ENCODE results near the gene PSAPL1.

DNA sequence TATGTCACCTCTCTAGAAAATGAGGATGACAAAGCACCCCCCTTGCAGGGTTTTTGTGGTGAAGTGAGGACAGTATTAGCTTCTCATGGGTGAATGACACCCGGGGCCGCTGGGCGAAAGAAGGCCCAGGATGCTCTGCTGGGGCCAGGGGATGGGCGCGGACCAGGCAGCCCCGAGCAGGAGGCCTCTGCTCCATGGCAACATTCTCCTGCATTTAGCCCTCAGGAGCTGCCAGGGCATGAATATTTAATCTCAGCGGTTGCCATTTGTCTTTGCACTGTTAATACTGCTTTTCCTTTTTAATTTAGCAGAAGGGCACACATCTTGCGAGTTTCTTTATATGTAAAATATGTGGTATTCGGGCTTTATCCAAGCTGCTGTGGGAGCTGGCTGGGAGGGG, 30.3 kb upstream of the PSAPL1 start:
- TF ChIP-seq POLR2A (IDR thresholded peaks at IDR 0.05; ENCODE audit: low read depth) (no peak), POLR2AphosphoS5 (IDR thresholded peaks at IDR 0.05) (no peak)
- TF ChIP-seq, protein P1, sequence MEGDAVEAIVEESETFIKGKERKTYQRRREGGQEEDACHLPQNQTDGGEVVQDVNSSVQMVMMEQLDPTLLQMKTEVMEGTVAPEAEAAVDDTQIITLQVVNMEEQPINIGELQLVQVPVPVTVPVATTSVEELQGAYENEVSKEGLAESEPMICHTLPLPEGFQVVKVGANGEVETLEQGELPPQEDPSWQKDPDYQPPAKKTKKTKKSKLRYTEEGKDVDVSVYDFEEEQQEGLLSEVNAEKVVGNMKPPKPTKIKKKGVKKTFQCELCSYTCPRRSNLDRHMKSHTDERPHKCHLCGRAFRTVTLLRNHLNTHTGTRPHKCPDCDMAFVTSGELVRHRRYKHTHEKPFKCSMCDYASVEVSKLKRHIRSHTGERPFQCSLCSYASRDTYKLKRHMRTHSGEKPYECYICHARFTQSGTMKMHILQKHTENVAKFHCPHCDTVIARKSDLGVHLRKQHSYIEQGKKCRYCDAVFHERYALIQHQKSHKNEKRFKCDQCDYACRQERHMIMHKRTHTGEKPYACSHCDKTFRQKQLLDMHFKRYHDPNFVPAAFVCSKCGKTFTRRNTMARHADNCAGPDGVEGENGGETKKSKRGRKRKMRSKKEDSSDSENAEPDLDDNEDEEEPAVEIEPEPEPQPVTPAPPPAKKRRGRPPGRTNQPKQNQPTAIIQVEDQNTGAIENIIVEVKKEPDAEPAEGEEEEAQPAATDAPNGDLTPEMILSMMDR (IDR thresholded peaks at IDR 0.05): no peak
